ENCODE data around the gene UCKL1. TPM values are rescaled to one million over a fixed set of nuclear protein-coding genes. Genes with fewer than 3 reads are reported as not detected.
"Not testable (repeated sequence)": the region's sequence is repeated elsewhere in the genome, so short reads cannot be mapped to it uniquely, and the experiment has no call there.

The UCKL1 gene
- total and polyA plus RNA-seq, 2 experiments from 2014 or later = 18.5 to 52.2 TPM

- no peak for DNase-seq (ENCODE audit: low spot score)
- no peak overlapping the region for H2AFZ ChIP-seq
- no peak overlapping the region for H3K4me3 ChIP-seq
- H3K27ac ChIP-seq = no peak overlapping the region
- no peaks in the 10 kb centered on the region for H3K4me1 ChIP-seq (ENCODE audit: insufficient read depth)
- H3K79me2 ChIP-seq = no peaks in the 10 kb centered on the region
- H3K4me2 ChIP-seq = no peak overlapping the region
- WGBS (ENCODE audit: low lambda C conversion rate, missing lambda C conversion rate) = 97% methylated on average over 51 of the region's 61 CpGs
- no peaks in the 10 kb centered on the region for H3K36me3 ChIP-seq (replicated peaks; ENCODE audit: insufficient read depth, low read depth)
- TF ChIP-seq CTCF (IDR thresholded peaks at IDR 0.05; ENCODE audit: poor library complexity) (no peak), EZH2phosphoT487 (IDR thresholded peaks at IDR 0.05; ENCODE audit: low read depth, severe bottlenecking, unreplicated experiment) (no peak), EZH2 (IDR thresholded peaks at IDR 0.05; ENCODE audit: borderline replicate concordance) (no peak)
- H3K9me3 ChIP-seq (ENCODE audit: low read depth) = no peaks in the 10 kb centered on the region
- no peaks in the 10 kb centered on the region for H3K9me2 ChIP-seq (replicated peaks; ENCODE audit: insufficient read depth)
- H3K27me3 ChIP-seq = no peaks in the 10 kb centered on the region
- no peaks in the 10 kb centered on the region for H4K20me1 ChIP-seq (ENCODE audit: insufficient read depth, poor library complexity, severe bottlenecking)
These were observed 6.5 kb upstream of the UCKL1 start for GRCh38 chr20:63962426-63963347.

- H4K20me1 ChIP-seq (ENCODE audit: insufficient read depth, poor library complexity, severe bottlenecking) = no peaks in the 10 kb centered on the region
- H3K4me2 ChIP-seq = no peak overlapping the region
- no peaks in the 10 kb centered on the region for H3K27me3 ChIP-seq
- no peak overlapping the region for H3K27ac ChIP-seq
- H3K9me3 ChIP-seq (ENCODE audit: low read depth) = no peaks in the 10 kb centered on the region
- H3K79me2 ChIP-seq = no peaks in the 10 kb centered on the region
- WGBS (ENCODE audit: low lambda C conversion rate, missing lambda C conversion rate) = 92% methylated on average over 26 of the region's 26 CpGs
- DNase-seq (ENCODE audit: low spot score) = no peak
- no peaks in the 10 kb centered on the region for H3K9me2 ChIP-seq (replicated peaks; ENCODE audit: insufficient read depth)
- no peaks in the 10 kb centered on the region for H3K4me1 ChIP-seq (ENCODE audit: insufficient read depth)
- H2AFZ ChIP-seq = no peak overlapping the region
- no peak overlapping the region for H3K4me3 ChIP-seq
- H3K36me3 ChIP-seq (replicated peaks; ENCODE audit: insufficient read depth, low read depth) = no peaks in the 10 kb centered on the region
- TF ChIP-seq CTCF (IDR thresholded peaks at IDR 0.05; ENCODE audit: poor library complexity) (no peak), EZH2 (IDR thresholded peaks at IDR 0.05; ENCODE audit: borderline replicate concordance) (no peak), EZH2phosphoT487 (IDR thresholded peaks at IDR 0.05; ENCODE audit: low read depth, severe bottlenecking, unreplicated experiment) (no peak)
These were observed 5.6 kb upstream of the UCKL1 start for GRCh38 chr20:63961664-63962425.

- not testable (repeated sequence) for H3K27ac ChIP-seq; H3K79me2 ChIP-seq; H3K4me3 ChIP-seq; H3K9me2 ChIP-seq (replicated peaks; ENCODE audit: insufficient read depth); DNase-seq (ENCODE audit: low spot score); H2AFZ ChIP-seq; H3K4me2 ChIP-seq; H3K4me1 ChIP-seq (ENCODE audit: insufficient read depth); H3K27me3 ChIP-seq; H3K36me3 ChIP-seq (replicated peaks; ENCODE audit: insufficient read depth, low read depth); H4K20me1 ChIP-seq (ENCODE audit: insufficient read depth, poor library complexity, severe bottlenecking); H3K9me3 ChIP-seq (ENCODE audit: low read depth)
- WGBS (ENCODE audit: low lambda C conversion rate, missing lambda C conversion rate) = 95% methylated on average over 15 of the region's 15 CpGs
These were observed 4.7 kb upstream of the UCKL1 start for GRCh38 chr20:63960654-63961621.

Measured in hepatocyte (in vitro differentiated cells).